NCI-H1105 treated with DMSO at 0.1 percent for 48 hours (cell line): ENCODE results near the gene SLC25A11.
"Not testable (repeated sequence)": the region's sequence is repeated elsewhere in the genome, so short reads cannot be mapped to it uniquely, and the experiment has no call there.

Experiments used
- DNase-seq: peaks from one replicate; lab custom pipeline; 2025; lab: John Stamatoyannopoulos, UW

SLC25A11 gene

DNA sequence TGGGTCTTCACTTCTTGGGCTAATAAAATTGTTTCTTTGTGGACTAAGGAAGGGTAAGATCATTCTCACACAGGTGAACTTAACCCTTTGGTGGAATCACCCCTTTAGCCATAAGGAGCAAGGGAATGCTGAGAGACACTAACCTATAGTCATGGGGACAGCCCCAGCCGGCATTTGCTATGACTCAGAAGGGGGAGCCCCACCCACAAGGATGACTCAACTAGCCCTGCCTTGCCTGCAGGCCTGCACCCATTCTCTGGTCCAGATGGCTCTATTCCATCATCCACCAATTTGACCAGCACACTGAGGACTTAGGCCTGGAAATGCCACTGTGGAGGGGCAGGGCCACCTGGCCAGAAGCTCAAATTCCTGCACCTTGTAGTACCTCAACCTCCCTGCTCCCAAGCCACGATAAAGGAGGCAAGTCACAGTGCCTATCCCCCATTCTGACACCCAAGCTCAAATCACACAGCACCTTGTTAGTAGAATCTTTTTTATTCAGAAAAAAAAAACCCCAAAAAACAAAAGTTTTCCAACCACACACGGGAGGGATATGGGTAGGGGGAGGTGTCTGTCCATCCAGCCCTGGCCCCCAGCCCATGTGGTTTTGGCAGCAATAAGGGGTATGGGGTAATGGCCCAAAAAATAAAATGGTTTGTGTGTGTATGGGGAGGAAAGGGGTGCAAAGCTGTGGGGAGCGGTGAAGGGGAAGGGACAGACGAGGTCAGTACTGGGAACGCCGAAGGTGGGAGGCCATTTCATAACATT lies 5.5 kb upstream of the SLC25A11 start:
- DNase-seq: no peak

GRCh38 chr17:4944554-4945175 lies 4.8 kb upstream of the SLC25A11 start:
- DNase-seq: no peak

GRCh38 chr17:4944163-4944553 lies 4.3 kb upstream of the SLC25A11 start:
- no peak for DNase-seq

DNA sequence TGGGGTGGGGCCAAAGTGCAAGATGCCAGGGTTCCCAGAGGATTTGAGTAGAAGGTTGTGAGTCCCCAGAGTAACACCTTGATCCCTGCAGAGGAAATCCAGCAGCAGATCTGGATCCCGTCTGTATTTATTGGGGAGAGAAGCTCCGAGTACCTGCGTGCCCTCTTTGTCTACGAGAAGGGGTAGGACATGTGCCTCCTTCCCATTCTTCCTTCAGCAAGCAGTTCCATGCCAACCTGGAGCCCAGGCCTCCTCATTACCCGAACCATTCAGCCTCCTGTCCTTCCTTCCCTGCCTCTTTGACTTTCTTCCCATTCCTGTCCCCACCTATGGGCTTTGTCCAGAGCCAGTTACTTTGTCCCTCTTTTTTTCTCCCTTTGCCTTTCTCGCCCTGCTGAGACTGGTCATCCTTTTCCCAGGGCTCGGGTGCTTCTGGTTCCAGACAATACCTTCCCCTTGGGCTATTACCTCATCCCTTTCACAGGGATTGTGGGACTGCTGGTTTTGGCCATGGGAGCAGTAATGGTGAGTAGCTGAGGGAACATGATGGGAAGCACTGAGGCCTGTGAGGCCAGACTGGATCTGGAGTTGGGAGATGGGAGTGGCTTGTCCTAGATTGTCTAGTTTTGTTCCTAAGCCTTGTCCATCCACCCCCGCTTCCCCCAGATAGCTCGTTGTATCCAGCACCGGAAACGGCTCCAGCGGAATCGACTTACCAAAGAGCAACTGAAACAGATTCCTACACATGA lies 3.1 kb upstream of the SLC25A11 start:
- no peak for DNase-seq

GRCh38 chr17:4941319-4941610 lies 1.4 kb upstream of the SLC25A11 start:
- no peak for DNase-seq

DNA sequence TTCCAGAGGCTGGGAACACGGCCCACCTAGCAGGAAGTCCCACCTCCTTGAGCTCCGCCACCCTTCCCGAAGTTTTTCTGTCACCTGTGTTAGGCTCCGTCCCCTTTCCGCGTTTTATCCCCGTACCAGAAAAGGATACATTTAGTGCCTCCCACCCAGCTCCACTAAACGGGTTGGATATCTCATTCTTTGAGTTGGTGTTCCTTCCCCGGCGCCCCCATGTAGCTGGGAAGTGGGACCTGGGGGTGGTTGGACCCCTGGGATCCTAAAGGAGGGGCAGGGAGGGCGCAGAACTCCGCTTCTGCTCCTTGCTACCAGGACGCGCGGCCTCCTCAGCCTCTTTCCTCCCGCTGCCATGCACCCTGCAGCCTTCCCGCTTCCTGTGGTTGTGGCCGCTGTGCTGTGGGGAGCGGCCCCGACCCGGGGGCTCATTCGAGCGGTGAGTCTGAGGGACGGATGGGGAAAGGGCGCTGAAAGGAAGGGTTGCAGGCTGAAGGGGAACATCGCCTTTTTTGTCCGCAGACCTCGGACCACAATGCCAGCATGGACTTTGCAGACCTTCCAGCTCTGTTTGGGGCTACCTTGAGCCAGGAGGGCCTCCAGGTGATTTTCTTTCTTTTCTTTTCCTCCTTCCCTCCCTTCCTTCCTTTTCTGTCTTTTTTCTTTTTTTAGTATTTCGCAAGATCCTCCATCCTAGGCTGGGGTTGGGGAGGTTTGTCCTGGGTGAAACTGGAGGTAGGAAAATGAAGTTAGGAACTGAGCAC lies 891 bp upstream of the SLC25A11 start:
- no peak for DNase-seq

- DNase-seq: no peak
These were observed 375 bp downstream of the SLC25A11 start for GRCh38 chr17:4939546-4939795.

GRCh38 chr17:4938688-4939545 lies 929 bp downstream of the SLC25A11 start:
- no peak for DNase-seq

GRCh38 chr17:4938069-4938491 lies 1.8 kb downstream of the SLC25A11 start:
- no peak for DNase-seq

DNA sequence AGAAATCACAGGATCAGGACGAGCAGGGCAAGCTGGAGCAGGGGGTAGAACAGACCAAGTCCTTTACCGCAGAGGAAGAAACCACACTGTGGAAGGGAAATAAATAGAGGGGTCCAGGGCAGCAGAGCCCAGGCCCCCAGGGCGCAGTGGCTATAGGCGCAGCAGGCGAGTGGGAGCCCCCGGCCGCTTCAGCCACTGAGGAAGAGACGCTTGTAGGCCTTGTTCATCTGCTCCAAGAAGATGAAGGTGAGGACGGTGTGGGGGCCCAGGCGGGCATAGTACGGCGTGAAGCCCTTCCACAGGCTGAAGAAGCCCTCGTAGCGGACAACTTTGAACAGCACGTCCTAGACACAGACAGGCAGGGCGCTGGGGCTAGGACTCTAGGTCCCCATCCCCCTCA lies 2.3 kb downstream of the SLC25A11 start:
- no peak for DNase-seq

DNA sequence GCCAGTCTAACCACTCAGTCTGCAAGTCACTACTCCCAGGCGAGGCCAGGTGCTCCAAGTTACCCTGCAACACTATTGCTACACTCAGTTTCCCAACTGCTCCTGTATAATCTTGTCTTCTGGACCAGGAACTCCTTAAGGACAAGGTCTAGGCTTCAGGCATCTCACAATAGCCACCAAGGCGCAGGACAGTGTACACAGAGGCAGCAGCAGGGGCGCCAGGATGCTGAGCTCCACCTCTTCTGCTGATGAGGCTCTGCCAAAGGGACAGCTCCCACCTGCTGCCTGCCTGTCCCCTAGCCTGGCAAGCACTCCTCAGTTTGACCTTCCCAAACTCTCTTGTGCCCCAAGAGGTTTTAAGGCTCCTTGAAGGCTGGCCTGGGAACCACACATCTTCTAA lies 3.4 kb downstream of the SLC25A11 start:
- no peak for DNase-seq

GRCh38 chr17:4935650-4936049 lies 4.2 kb downstream of the SLC25A11 start:
- no peak for DNase-seq

DNA sequence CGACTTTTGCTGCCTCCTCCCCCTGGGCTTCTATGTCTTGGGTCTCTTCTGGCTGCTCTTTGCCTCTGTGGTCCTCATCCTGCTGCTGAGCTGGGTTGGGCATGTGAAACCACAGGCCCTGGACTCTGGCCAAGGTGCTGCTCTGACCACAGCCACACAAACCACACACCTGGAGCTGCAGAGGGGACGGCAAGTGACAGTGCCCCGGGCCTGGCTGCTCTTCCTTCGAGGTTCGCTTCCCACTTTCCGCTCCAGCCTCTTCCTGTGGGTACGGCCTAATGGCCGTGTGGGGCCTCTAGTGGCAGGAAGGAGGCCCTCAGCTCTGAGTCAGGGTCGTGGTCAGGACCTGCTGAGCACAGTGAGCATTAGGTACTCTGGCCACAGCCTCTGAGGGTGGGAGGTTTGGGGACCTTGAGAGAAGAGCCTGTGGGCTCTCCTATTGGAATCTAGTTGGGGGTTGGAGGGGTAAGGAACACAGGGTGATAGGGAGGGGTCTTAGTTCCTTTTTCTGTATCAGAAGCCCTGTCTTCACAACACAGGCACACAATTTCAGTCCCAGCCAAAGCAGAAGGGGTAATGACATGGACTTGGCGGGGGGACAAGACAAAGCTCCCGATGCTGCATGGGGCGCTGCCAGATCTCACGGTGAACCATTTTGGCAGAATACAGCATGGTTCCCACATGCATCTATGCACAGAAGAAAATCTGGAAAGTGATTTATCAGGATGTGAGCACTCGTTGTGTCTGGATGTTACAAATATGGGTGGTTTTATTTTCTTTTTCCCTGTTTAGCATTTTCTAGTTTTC lies 5.5 kb downstream of the SLC25A11 start:
- peak; percentile 20 for DNase-seq

DNA sequence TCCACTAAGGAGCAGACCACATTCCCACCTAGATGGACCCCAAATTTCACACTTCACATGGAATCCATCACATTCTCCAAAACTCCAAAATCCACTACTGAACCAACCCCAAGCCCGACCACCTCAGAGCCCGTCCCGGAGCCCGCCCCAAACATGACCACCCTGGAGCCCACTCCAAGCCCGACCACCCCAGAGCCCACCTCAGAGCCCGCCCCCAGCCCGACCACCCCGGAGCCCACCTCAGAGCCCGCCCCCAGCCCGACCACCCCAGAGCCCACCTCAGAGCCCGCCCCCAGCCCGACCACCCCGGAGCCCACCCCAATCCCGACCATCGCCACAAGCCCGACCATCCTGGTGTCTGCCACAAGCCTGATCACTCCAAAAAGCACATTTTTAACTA lies 6.2 kb downstream of the SLC25A11 start:
- no peak for DNase-seq

GRCh38 chr17:4932756-4933155 lies 7.1 kb downstream of the SLC25A11 start:
- no peak for DNase-seq

DNA sequence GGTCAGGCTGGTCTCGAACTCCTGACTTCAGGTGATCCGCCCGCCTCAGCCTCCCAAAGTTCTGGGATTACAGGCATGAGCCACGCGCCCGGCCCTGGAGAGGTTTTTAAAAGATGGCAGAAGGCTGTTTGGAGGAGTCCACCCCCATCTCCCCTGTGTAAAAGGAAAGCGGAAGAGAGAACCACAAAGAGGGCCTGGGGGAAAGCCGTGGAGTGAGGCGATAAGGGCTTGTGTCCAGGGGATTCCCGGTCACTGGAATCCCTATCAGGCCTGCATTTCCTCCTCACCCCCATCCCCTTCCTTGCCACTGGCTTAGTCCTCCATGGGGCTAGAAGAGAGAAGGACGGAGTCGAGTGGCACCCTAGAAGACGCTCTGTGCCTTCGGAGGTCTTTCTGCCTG lies 7.9 kb downstream of the SLC25A11 start, which contains the start of gene GP1BA:
Gene GP1BA (plus strand): TSS at position 315 of the 400 bp plus-strand sequence. CDS start 328 bp downstream, outside the sequence.
- DNase-seq: no peak

DNA sequence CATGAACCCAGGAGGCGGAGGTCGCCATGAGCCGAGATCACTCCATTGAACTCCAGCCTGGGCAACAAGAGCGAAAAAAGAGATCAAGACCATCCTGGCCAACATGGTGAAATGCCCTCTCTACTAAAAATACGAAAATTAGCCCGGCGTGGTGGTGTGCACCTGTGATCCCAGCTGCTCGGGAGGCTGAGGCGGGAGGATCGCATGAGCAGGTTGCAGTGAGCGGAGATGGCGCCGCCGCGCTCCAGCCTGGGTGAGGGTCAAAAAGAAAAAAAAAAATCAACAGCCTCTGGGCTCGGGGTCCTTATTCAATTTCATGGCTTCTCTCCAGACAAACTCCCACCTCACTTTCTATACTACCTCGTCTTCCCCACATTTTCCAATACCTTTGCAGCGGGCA lies 11.0 kb downstream of the SLC25A11 start:
- no peak for DNase-seq

DNA sequence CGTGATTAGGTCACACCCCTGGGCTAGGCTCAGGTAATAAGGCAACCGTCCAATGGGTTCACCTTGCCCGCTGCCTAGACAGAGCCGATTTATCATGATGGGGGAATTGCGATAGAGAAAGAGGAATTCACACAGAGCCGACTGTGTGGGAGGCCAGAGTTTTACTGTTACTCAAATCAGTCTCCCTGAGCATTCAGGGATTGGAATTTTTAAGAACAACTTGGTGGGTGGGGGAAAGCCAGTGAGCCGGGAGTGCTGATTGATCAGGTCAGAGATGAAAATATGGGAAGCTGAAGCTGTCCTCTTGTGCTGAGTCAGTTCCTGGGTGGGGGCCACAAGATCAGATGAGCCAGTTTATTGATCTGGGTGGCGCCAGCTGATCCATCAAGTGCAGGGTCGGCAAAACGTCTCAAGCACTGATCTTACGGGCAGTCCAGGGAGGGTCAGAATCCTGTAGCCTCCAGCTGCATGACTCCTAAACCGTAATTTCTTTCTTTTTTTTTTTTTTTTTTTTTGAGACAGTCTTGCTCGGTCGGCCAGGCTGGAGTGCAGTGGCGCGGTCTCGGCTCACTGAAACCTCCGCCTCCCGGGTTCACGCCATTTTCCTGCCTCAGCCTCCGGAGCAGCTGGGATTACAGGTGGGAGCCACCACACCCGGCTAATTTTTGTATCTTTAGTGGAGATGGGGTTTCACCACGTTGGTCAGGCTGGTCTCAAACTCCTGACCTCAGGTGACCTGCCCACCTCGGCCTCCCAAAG lies 13.1 kb downstream of the SLC25A11 start:
- DNase-seq: not testable (repeated sequence)

GRCh38 chr17:4921320-4921719 lies 18.5 kb downstream of the SLC25A11 start:
- DNase-seq: no peak
